Gastroesophageal sphincter (tissue), 4 donors: Measurements from ENCODE around the gene ABHD12. TPM values are rescaled to one million over a fixed set of nuclear protein-coding genes. Genes with fewer than 3 reads are reported as not detected.

Experiments used
- ATAC-seq: fragments of 150-250 bp; one replicate; pipeline ENCODE4 v1.9.1; 2016; ENCODE audit warnings: mild to moderate bottlenecking, moderate library complexity
- H3K27ac ChIP-seq, 4 donors: fragments of 200-600 bp; sonication (generic) in 3 of 4; 1 replicate in 3 of 4; 2 replicates in 1 of 4; pipeline ENCODE4 v1.5.1; 2016 to 2019
- H3K27me3 ChIP-seq: fragments of 200-600 bp; sonication (generic); one replicate; pipeline ENCODE4 v1.5.1; 2019
- H3K36me3 ChIP-seq, 2 donors: fragments of 200-600 bp; sonication (generic); one replicate each; pipeline ENCODE4 v1.5.1; 2019; ENCODE audit warnings: control low read depth in 1 of 2
- H3K4me1 ChIP-seq, 3 donors: fragments of 200-600 bp; sonication (generic); 1 replicate in 2 of 3; 2 replicates in 1 of 3; pipeline ENCODE4 v1.5.1; 2016 to 2019; ENCODE audit warnings: control low read depth in 2 of 3
- H3K4me3 ChIP-seq, 2 donors: fragments of 200-600 bp; sonication (generic); one replicate each; pipeline ENCODE4 v1.5.1; 2019; ENCODE audit warnings: mild to moderate bottlenecking in 1 of 2, moderate library complexity in 1 of 2
- H3K9me3 ChIP-seq, 3 donors: fragments of 200-600 bp; sonication (generic); one replicate each; pipeline ENCODE4 v1.5.1; 2017 to 2019; ENCODE audit warnings: control low read depth in 2 of 3
- CTCF ChIP-seq, 4 experiments: fragments of 200-600 bp in 2 of 4; fragments of 450-650 bp in 2 of 4; sonication (generic) in 1 of 4; IDR thresholded peaks; one replicate each; pipeline ENCODE4 v1.5.1; 2017 to 2019; ENCODE audit warnings: antibody characterized with exemption in 4 of 4, mild to moderate bottlenecking in 2 of 4, moderate library complexity in 2 of 4
- EP300 ChIP-seq: sonication (generic); formaldehyde crosslinking; IDR thresholded peaks from one replicate; pipeline ENCODE4 v1.6.1; 2017; ENCODE audit warnings: antibody characterized with exemption, mild to moderate bottlenecking
- POLR2A ChIP-seq, 2 donors: fragments of 450-650 bp; IDR thresholded peaks; one replicate each; pipeline ENCODE4 v1.6.1; 2017; ENCODE audit warnings: antibody characterized with exemption in 2 of 2, mild to moderate bottlenecking in 2 of 2, moderate library complexity in 1 of 2
- POLR2AphosphoS5 ChIP-seq: sonication (generic); formaldehyde crosslinking; IDR thresholded peaks from one replicate; pipeline ENCODE4 v1.6.1; 2017; ENCODE audit warnings: antibody characterized with exemption
- WGBS, 2 donors: methylation state at CpG; one replicate each; pipeline ENCODE4 v1.1.5; 2018; ENCODE audit warnings: low coverage in 1 of 2; 5-methylcytosine and 5-hydroxymethylcytosine counted together
- total RNA-seq, 4 donors: library from RNA; depleted of rRNA; stranded (reverse); fragments of >200 nt; gene quantifications; one replicate each; pipeline ENCODE4 v1.1.0, GENCODE V29; 2016

The ABHD12 gene
- total RNA-seq, 4 donors from 2014 or later = 19.2 to 45.9 (median 39.3) TPM

GRCh38 chr20:25378189-25378883 is 12.3 kb downstream of the ABHD12 start:
- no peak overlapping the region for H3K27ac ChIP-seq
- peaks cover 0 to 22% (median 5%) of the 10 kb centered on the region in 3 donors for H3K4me1 ChIP-seq
- H3K9me3 ChIP-seq = no peaks in the 10 kb centered on the region
- WGBS, 2 donors = 88 to 98% methylated on average over 5 of the region's 5 CpGs
- no peaks in the 10 kb centered on the region for H3K27me3 ChIP-seq
- TF ChIP-seq POLR2A (IDR thresholded peaks at IDR 0.05) = no peak
- TF ChIP-seq EP300 = no peak
- no peak for TF ChIP-seq POLR2AphosphoS5
- no peak for TF ChIP-seq CTCF (IDR thresholded peaks at IDR 0.05)
- H3K4me3 ChIP-seq = no peak overlapping the region
- peaks cover 0 to 11% of the 10 kb centered on the region in 2 donors for H3K36me3 ChIP-seq
- ATAC-seq = no peak

- TF ChIP-seq POLR2AphosphoS5 = no peak
- no peak for TF ChIP-seq EP300
- TF ChIP-seq POLR2A (IDR thresholded peaks at IDR 0.05) = no peak
- TF ChIP-seq CTCF (IDR thresholded peaks at IDR 0.05) = no peak
- Histone ChIP-seq H3K4me3 (no peak overlapping the region), H3K27me3 (no peaks in the 10 kb centered on the region), H3K4me1 (peaks cover 0 to 22% (median 5%) of the 10 kb centered on the region in 3 donors), H3K36me3 (peaks cover 0 to 6% of the 10 kb centered on the region in 2 donors), H3K27ac (no peak overlapping the region), H3K9me3 (no peaks in the 10 kb centered on the region)
- ATAC-seq = no peak
- WGBS, 2 donors = 55 to 56% methylated on average over 2 of the region's 2 CpGs
These were observed 13.7 kb downstream of the ABHD12 start for GRCh38 chr20:25376886-25377285.

- H3K4me3 ChIP-seq = no peak overlapping the region
- ATAC-seq = no peak
- H3K27me3 ChIP-seq = no peaks in the 10 kb centered on the region
- H3K9me3 ChIP-seq = no peaks in the 10 kb centered on the region
- WGBS, 2 donors = 83 to 96% methylated on average over 3 to 4 of the region's 4 CpGs
- H3K36me3 ChIP-seq = peaks cover 0 to 3% of the 10 kb centered on the region in 2 donors
- peaks cover 0 to 22% (median 5%) of the 10 kb centered on the region in 3 donors for H3K4me1 ChIP-seq
- H3K27ac ChIP-seq = no peak overlapping the region
- TF ChIP-seq EP300 (no peak), POLR2A (IDR thresholded peaks at IDR 0.05) (no peak), CTCF (IDR thresholded peaks at IDR 0.05) (no peak), POLR2AphosphoS5 (no peak)
These were observed 14.4 kb downstream of the ABHD12 start for GRCh38 chr20:25376236-25376635.

DNA sequence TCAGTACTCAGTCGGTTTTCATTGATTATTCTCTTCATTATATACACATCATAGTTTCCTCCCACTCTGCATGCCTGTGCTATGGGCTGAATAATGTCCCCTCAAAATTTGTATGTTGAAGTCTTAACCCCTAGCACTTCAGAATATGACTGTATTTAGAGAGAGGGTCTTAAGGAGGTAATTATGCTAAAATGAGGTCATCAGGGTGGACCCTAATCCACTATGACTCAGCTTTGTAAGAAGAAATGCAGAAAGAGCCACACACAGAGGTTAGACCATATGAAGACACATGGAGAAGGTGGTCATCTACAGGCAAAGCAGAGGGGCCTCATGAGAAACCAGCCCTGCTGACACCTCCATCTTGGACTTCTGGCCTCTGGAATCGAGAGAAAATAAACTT is 15.8 kb downstream of the ABHD12 start:
- Histone ChIP-seq H3K4me3 (no peak overlapping the region), H3K27me3 (no peaks in the 10 kb centered on the region), H3K36me3 (peaks cover 0 to 3% of the 10 kb centered on the region in 2 donors), H3K4me1 (peaks cover 0 to 22% (median 5%) of the 10 kb centered on the region in 3 donors), H3K27ac (no peak overlapping the region), H3K9me3 (no peaks in the 10 kb centered on the region)
- WGBS, 2 donors = 95 to 100% methylated on average over 1 to 2 of the region's 2 CpGs
- TF ChIP-seq POLR2AphosphoS5 (no peak), EP300 (no peak), CTCF (IDR thresholded peaks at IDR 0.05) (no peak)
- ATAC-seq = no peak
